Erythroblast (primary cell): Measurements from ENCODE around the gene ITGB1BP2.

Experiments
- GATA1 ChIP-seq: IDR thresholded peaks from 2 replicates; pipeline ENCODE4 v1.6.1; 2011; ENCODE audit warnings: low read depth, mild to moderate bottlenecking, control low read depth, low read length, moderate library complexity
- POLR2A ChIP-seq: IDR thresholded peaks from 2 replicates; pipeline ENCODE4 v1.6.1; 2011; ENCODE audit warnings: mild to moderate bottlenecking, low read length

GRCh38 chrX:71254092-71254963 lies 47.2 kb upstream of the ITGB1BP2 start, which contains the start of gene ZMYM3:
- TF ChIP-seq POLR2A, result peak; percentile 31
- TF ChIP-seq GATA1, result no peak
